ENCODE results near the gene CAMSAP1.
A peak's percentile ranks its signal among the peaks of the same experiment; 100 is the strongest.

CAMSAP1 gene

GRCh38 chr9:135905380-135906258 is 1.7 kb downstream of the CAMSAP1 start:
- H3K27ac ChIP-seq (ENCODE audit: low read length): no peak overlapping the region
- no peaks in the 10 kb centered on the region for H3K9me3 ChIP-seq (ENCODE audit: insufficient read depth, low read length)
- H4K20me1 ChIP-seq (ENCODE audit: insufficient read depth, low read length): no peaks in the 10 kb centered on the region
- H3K9ac ChIP-seq (ENCODE audit: low read length): no peak overlapping the region
- H3K4me1 ChIP-seq (ENCODE audit: low read length): peaks cover 20% of the 10 kb centered on the region
- TF ChIP-seq EZH2phosphoT487 (IDR thresholded peaks at IDR 0.05; ENCODE audit: low read depth): no peak
- no peak for TF ChIP-seq CTCF (IDR thresholded peaks at IDR 0.05; ENCODE audit: low read depth, low read length)
- no peak overlapping the region for H2AFZ ChIP-seq (ENCODE audit: low read depth, low read length)
- H3K79me2 ChIP-seq (ENCODE audit: low read length): peaks cover 63% of the 10 kb centered on the region
- peaks cover 27% of the 10 kb centered on the region for H3K36me3 ChIP-seq (replicated peaks; ENCODE audit: low read depth, low read length)
- no peak overlapping the region for H3K4me3 ChIP-seq (ENCODE audit: low read length)
- no peaks in the 10 kb centered on the region for H3K27me3 ChIP-seq (ENCODE audit: low read depth, low read length)
- H3K4me2 ChIP-seq (ENCODE audit: low read length): peak overlapping the region; percentile 7

- H3K79me2 ChIP-seq (ENCODE audit: low read length): peaks cover 68% of the 10 kb centered on the region
- H3K4me3 ChIP-seq (ENCODE audit: low read length): no peak overlapping the region
- H4K20me1 ChIP-seq (ENCODE audit: insufficient read depth, low read length): no peaks in the 10 kb centered on the region
- no peaks in the 10 kb centered on the region for H3K9me3 ChIP-seq (ENCODE audit: insufficient read depth, low read length)
- H3K9ac ChIP-seq (ENCODE audit: low read length): no peak overlapping the region
- TF ChIP-seq CTCF (IDR thresholded peaks at IDR 0.05; ENCODE audit: low read depth, low read length) (no peak), EZH2phosphoT487 (IDR thresholded peaks at IDR 0.05; ENCODE audit: low read depth) (no peak)
- H3K27ac ChIP-seq (ENCODE audit: low read length): no peak overlapping the region
- no peak overlapping the region for H3K4me2 ChIP-seq (ENCODE audit: low read length)
- H2AFZ ChIP-seq (ENCODE audit: low read depth, low read length): no peak overlapping the region
- H3K27me3 ChIP-seq (ENCODE audit: low read depth, low read length): no peaks in the 10 kb centered on the region
- peaks cover 20% of the 10 kb centered on the region for H3K4me1 ChIP-seq (ENCODE audit: low read length)
- peaks cover 13% of the 10 kb centered on the region for H3K36me3 ChIP-seq (replicated peaks; ENCODE audit: low read depth, low read length)
Observed at GRCh38 chr9:135903786-135904520, 3.4 kb downstream of the CAMSAP1 start.

GRCh38 chr9:135903358-135903656 is 4.0 kb downstream of the CAMSAP1 start:
- Histone ChIP-seq H3K79me2 (ENCODE audit: low read length) (peaks cover 66% of the 10 kb centered on the region), H3K36me3 (replicated peaks; ENCODE audit: low read depth, low read length) (peaks cover 7% of the 10 kb centered on the region), H4K20me1 (ENCODE audit: insufficient read depth, low read length) (no peaks in the 10 kb centered on the region), H3K4me1 (ENCODE audit: low read length) (peaks cover 15% of the 10 kb centered on the region), H3K9ac (ENCODE audit: low read length) (no peak overlapping the region), H3K4me3 (ENCODE audit: low read length) (no peak overlapping the region), H3K4me2 (ENCODE audit: low read length) (no peak overlapping the region), H3K27me3 (ENCODE audit: low read depth, low read length) (no peaks in the 10 kb centered on the region), H2AFZ (ENCODE audit: low read depth, low read length) (no peak overlapping the region), H3K27ac (ENCODE audit: low read length) (no peak overlapping the region), H3K9me3 (ENCODE audit: insufficient read depth, low read length) (no peaks in the 10 kb centered on the region)
- TF ChIP-seq CTCF (IDR thresholded peaks at IDR 0.05; ENCODE audit: low read depth, low read length) (no peak), EZH2phosphoT487 (IDR thresholded peaks at IDR 0.05; ENCODE audit: low read depth) (no peak)

GRCh38 chr9:135902655-135903357 is 4.5 kb downstream of the CAMSAP1 start:
- peaks cover 6% of the 10 kb centered on the region for H3K36me3 ChIP-seq (replicated peaks; ENCODE audit: low read depth, low read length)
- H3K4me1 ChIP-seq (ENCODE audit: low read length): peaks cover 11% of the 10 kb centered on the region
- peaks cover 65% of the 10 kb centered on the region for H3K79me2 ChIP-seq (ENCODE audit: low read length)
- H3K4me3 ChIP-seq (ENCODE audit: low read length): no peak overlapping the region
- no peaks in the 10 kb centered on the region for H3K27me3 ChIP-seq (ENCODE audit: low read depth, low read length)
- H3K9me3 ChIP-seq (ENCODE audit: insufficient read depth, low read length): no peaks in the 10 kb centered on the region
- TF ChIP-seq CTCF (IDR thresholded peaks at IDR 0.05; ENCODE audit: low read depth, low read length) (no peak), EZH2phosphoT487 (IDR thresholded peaks at IDR 0.05; ENCODE audit: low read depth) (no peak)
- H3K9ac ChIP-seq (ENCODE audit: low read length): no peak overlapping the region
- no peak overlapping the region for H2AFZ ChIP-seq (ENCODE audit: low read depth, low read length)
- H3K4me2 ChIP-seq (ENCODE audit: low read length): no peak overlapping the region
- H4K20me1 ChIP-seq (ENCODE audit: insufficient read depth, low read length): no peaks in the 10 kb centered on the region
- H3K27ac ChIP-seq (ENCODE audit: low read length): no peak overlapping the region

All from OCI-LY3 (cell line).